ENCODE data around the gene BICDL2.

The BICDL2 gene

GRCh38 chr16:3017794-3018506, 18.8 kb downstream of the BICDL2 start, which contains the start of gene CLDN6:
Gene CLDN6, minus strand, starts transcription at chr16:3018183. Its CDS starts 2,162 bp downstream, at chr16:3016021.
- Histone ChIP-seq H3K4me1 (ENCODE audit: control insufficient read depth, insufficient read depth, low read length) (peaks cover 20% of the 10 kb centered on the region), H3K27me3 (ENCODE audit: control insufficient read depth, insufficient read depth, low read length) (no peaks in the 10 kb centered on the region), H3K9me3 (ENCODE audit: control insufficient read depth, insufficient read depth, low read length) (no peaks in the 10 kb centered on the region), H3K4me3 (ENCODE audit: low read depth, low read length) (peak within 1 kb of the TSS; percentile 96), H3K9ac (ENCODE audit: low read depth, low read length) (peak within 1 kb of the TSS; percentile 94), H3K36me3 (ENCODE audit: control insufficient read depth, insufficient read depth, low read length) (peaks cover 27% of the 10 kb centered on the region)

GRCh38 chr16:3017344-3017743, 19.4 kb downstream of the BICDL2 start:
- no peaks in the 10 kb centered on the region for H3K27me3 ChIP-seq (ENCODE audit: control insufficient read depth, insufficient read depth, low read length)
- H3K9me3 ChIP-seq (ENCODE audit: control insufficient read depth, insufficient read depth, low read length): no peaks in the 10 kb centered on the region
- H3K36me3 ChIP-seq (ENCODE audit: control insufficient read depth, insufficient read depth, low read length): peaks cover 27% of the 10 kb centered on the region
- peak overlapping the region; percentile 96 for H3K4me3 ChIP-seq (ENCODE audit: low read depth, low read length)
- peak overlapping the region; percentile 94 for H3K9ac ChIP-seq (ENCODE audit: low read depth, low read length)
- H3K4me1 ChIP-seq (ENCODE audit: control insufficient read depth, insufficient read depth, low read length): peaks cover 15% of the 10 kb centered on the region

GRCh38 chr16:3015865-3016521, 20.8 kb downstream of the BICDL2 start:
- H3K4me3 ChIP-seq (ENCODE audit: low read depth, low read length): peak overlapping the region; percentile 30
- peaks cover 15% of the 10 kb centered on the region for H3K4me1 ChIP-seq (ENCODE audit: control insufficient read depth, insufficient read depth, low read length)
- no peak overlapping the region for H3K9ac ChIP-seq (ENCODE audit: low read depth, low read length)
- peaks cover 20% of the 10 kb centered on the region for H3K36me3 ChIP-seq (ENCODE audit: control insufficient read depth, insufficient read depth, low read length)
- H3K9me3 ChIP-seq (ENCODE audit: control insufficient read depth, insufficient read depth, low read length): no peaks in the 10 kb centered on the region
- peaks cover 5% of the 10 kb centered on the region for H3K27me3 ChIP-seq (ENCODE audit: control insufficient read depth, insufficient read depth, low read length)

GRCh38 chr16:3014971-3015370, 21.8 kb downstream of the BICDL2 start:
- H3K4me1 ChIP-seq (ENCODE audit: control insufficient read depth, insufficient read depth, low read length): peaks cover 21% of the 10 kb centered on the region
- H3K27me3 ChIP-seq (ENCODE audit: control insufficient read depth, insufficient read depth, low read length): peaks cover 5% of the 10 kb centered on the region
- no peak overlapping the region for H3K4me3 ChIP-seq (ENCODE audit: low read depth, low read length)
- H3K9me3 ChIP-seq (ENCODE audit: control insufficient read depth, insufficient read depth, low read length): no peaks in the 10 kb centered on the region
- peaks cover 20% of the 10 kb centered on the region for H3K36me3 ChIP-seq (ENCODE audit: control insufficient read depth, insufficient read depth, low read length)
- H3K9ac ChIP-seq (ENCODE audit: low read depth, low read length): no peak overlapping the region

GRCh38 chr16:3013998-3014690, 22.6 kb downstream of the BICDL2 start:
- Histone ChIP-seq H3K9me3 (ENCODE audit: control insufficient read depth, insufficient read depth, low read length) (no peaks in the 10 kb centered on the region), H3K9ac (ENCODE audit: low read depth, low read length) (no peak overlapping the region), H3K4me3 (ENCODE audit: low read depth, low read length) (peak overlapping the region; percentile 38), H3K36me3 (ENCODE audit: control insufficient read depth, insufficient read depth, low read length) (peaks cover 20% of the 10 kb centered on the region), H3K4me1 (ENCODE audit: control insufficient read depth, insufficient read depth, low read length) (peaks cover 25% of the 10 kb centered on the region), H3K27me3 (ENCODE audit: control insufficient read depth, insufficient read depth, low read length) (peaks cover 5% of the 10 kb centered on the region)

GRCh38 chr16:3013491-3013951, 23.2 kb downstream of the BICDL2 start:
- peak overlapping the region; percentile 38 for H3K4me3 ChIP-seq (ENCODE audit: low read depth, low read length)
- H3K27me3 ChIP-seq (ENCODE audit: control insufficient read depth, insufficient read depth, low read length): peaks cover 5% of the 10 kb centered on the region
- peaks cover 28% of the 10 kb centered on the region for H3K4me1 ChIP-seq (ENCODE audit: control insufficient read depth, insufficient read depth, low read length)
- no peak overlapping the region for H3K9ac ChIP-seq (ENCODE audit: low read depth, low read length)
- peaks cover 20% of the 10 kb centered on the region for H3K36me3 ChIP-seq (ENCODE audit: control insufficient read depth, insufficient read depth, low read length)
- H3K9me3 ChIP-seq (ENCODE audit: control insufficient read depth, insufficient read depth, low read length): no peaks in the 10 kb centered on the region

GRCh38 chr16:3012828-3013420, 23.8 kb downstream of the BICDL2 start, which contains the start of gene CLDN9:
Gene CLDN9, plus strand, starts transcription at chr16:3012923. Its CDS starts 440 bp downstream, at chr16:3013363.
- peaks cover 28% of the 10 kb centered on the region for H3K4me1 ChIP-seq (ENCODE audit: control insufficient read depth, insufficient read depth, low read length)

GRCh38 chr16:3012246-3012645, 24.5 kb downstream of the BICDL2 start:
- peaks cover 5% of the 10 kb centered on the region for H3K27me3 ChIP-seq (ENCODE audit: control insufficient read depth, insufficient read depth, low read length)
- no peaks in the 10 kb centered on the region for H3K9me3 ChIP-seq (ENCODE audit: control insufficient read depth, insufficient read depth, low read length)
- H3K4me3 ChIP-seq (ENCODE audit: low read depth, low read length): peak overlapping the region; percentile 38
- H3K36me3 ChIP-seq (ENCODE audit: control insufficient read depth, insufficient read depth, low read length): peaks cover 20% of the 10 kb centered on the region
- peaks cover 35% of the 10 kb centered on the region for H3K4me1 ChIP-seq (ENCODE audit: control insufficient read depth, insufficient read depth, low read length)
- H3K9ac ChIP-seq (ENCODE audit: low read depth, low read length): no peak overlapping the region

More at GRCh38 chr16:3012828-3013420, 23.8 kb downstream of the BICDL2 start, which contains the start of gene CLDN9:
- H3K27me3 ChIP-seq (ENCODE audit: control insufficient read depth, insufficient read depth, low read length): peaks cover 5% of the 10 kb centered on the region
- peak within 1 kb of the TSS; percentile 38 for H3K4me3 ChIP-seq (ENCODE audit: low read depth, low read length)
- H3K9ac ChIP-seq (ENCODE audit: low read depth, low read length): peak within 1 kb of the TSS; percentile 16
- peaks cover 20% of the 10 kb centered on the region for H3K36me3 ChIP-seq (ENCODE audit: control insufficient read depth, insufficient read depth, low read length)
- H3K9me3 ChIP-seq (ENCODE audit: control insufficient read depth, insufficient read depth, low read length): no peaks in the 10 kb centered on the region

GRCh38 chr16:3010510-3010909, 26.2 kb downstream of the BICDL2 start:
- H3K36me3 ChIP-seq (ENCODE audit: control insufficient read depth, insufficient read depth, low read length): peaks cover 12% of the 10 kb centered on the region
- peaks cover 5% of the 10 kb centered on the region for H3K27me3 ChIP-seq (ENCODE audit: control insufficient read depth, insufficient read depth, low read length)
- peaks cover 42% of the 10 kb centered on the region for H3K4me1 ChIP-seq (ENCODE audit: control insufficient read depth, insufficient read depth, low read length)
- peak overlapping the region; percentile 36 for H3K4me3 ChIP-seq (ENCODE audit: low read depth, low read length)
- no peak overlapping the region for H3K9ac ChIP-seq (ENCODE audit: low read depth, low read length)
- no peaks in the 10 kb centered on the region for H3K9me3 ChIP-seq (ENCODE audit: control insufficient read depth, insufficient read depth, low read length)

GRCh38 chr16:3009568-3010390, 27.0 kb downstream of the BICDL2 start:
- H3K9ac ChIP-seq (ENCODE audit: low read depth, low read length): peak overlapping the region; percentile 60
- peak overlapping the region; percentile 58 for H3K4me3 ChIP-seq (ENCODE audit: low read depth, low read length)
- H3K9me3 ChIP-seq (ENCODE audit: control insufficient read depth, insufficient read depth, low read length): no peaks in the 10 kb centered on the region
- H3K27me3 ChIP-seq (ENCODE audit: control insufficient read depth, insufficient read depth, low read length): peaks cover 5% of the 10 kb centered on the region
- peaks cover 42% of the 10 kb centered on the region for H3K4me1 ChIP-seq (ENCODE audit: control insufficient read depth, insufficient read depth, low read length)
- peaks cover 5% of the 10 kb centered on the region for H3K36me3 ChIP-seq (ENCODE audit: control insufficient read depth, insufficient read depth, low read length)
